DMS153 (cell line): ENCODE data around the gene MAPRE2.

Experiments
- DNase-seq: peaks from one replicate; lab custom pipeline; 2025; lab: John Stamatoyannopoulos, UW

The MAPRE2 gene

DNA sequence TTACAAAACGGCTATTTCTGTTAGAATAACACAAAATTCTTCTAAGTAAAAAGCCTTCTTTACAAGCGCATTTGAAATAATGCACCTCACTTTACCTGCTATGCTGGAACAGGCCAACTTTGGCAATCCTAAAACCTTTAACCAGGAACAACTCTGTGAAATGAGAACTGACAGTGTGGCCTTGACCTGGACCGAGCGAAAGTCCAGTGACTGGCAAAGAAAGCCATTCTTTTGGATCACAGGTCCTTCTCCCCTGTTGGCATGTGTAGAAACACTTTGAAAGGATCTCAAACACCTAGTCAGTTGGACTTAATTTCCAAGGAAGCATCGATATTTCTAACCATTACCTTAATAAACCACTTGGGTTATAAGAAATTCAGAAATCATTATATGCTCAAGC, 21.2 kb downstream of the MAPRE2 start:
- DNase-seq = no peak

- DNase-seq = no peak
These were observed 22.9 kb downstream of the MAPRE2 start for GRCh38 chr18:35063875-35064690.

DNA sequence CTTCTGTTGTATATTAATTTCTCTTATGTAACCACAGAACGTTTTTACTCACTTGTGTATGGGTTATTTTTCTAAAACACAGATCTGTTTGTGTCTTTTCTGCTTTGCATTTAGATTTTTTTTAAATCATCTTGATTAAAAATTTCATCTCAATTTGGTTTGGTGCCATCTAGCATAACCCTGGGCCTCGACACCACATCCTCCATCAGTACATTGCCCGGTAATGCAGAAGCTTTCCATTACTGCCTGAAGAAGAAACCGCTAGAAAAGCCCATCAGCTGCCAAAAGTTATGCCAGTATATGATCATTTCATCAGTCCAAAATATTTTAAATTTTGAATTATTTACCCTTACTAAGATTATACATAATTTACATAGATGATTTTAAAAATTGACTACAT, 26.2 kb downstream of the MAPRE2 start:
- DNase-seq = no peak

DNA sequence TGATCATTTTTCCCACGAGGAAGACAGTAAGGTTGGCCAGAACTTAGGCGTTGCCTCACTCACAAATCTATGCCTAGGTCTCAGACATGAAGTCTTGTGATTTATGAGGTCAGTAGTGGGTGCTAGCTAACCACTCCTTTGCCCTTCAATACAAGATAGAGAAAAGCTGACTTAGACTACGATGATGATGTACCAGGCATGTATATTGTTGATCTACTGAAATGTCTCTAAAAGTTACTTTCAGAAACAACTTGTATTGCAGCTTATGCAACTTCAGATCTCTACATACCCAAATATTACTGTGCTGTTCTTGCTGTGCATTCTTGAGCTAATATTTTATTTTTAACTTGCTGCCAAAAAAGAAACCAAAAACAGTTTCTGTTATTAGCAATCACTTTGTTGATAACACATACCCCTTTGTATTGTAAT, 30.6 kb downstream of the MAPRE2 start:
- no peak for DNase-seq

DNA sequence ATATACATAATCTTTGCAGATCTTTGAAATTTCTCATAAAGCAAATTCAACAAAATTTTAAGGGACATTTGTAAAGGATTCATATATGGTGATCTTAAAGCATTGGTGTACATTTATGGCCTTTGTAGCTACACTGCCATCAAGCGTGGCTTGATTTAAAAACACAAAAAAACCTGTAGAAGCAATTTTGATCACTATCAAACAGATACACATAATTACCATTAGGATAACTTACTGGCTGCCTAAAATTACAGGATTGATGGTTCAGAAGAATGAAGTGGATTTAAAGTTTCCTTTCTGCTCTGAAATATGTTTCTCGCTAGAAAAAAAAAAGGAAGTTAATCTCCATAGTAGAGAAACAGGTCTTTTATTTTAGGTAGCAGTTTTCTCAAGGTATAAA, 31.4 kb downstream of the MAPRE2 start:
- no peak for DNase-seq

GRCh38 chr18:35073186-35074105, 32.2 kb downstream of the MAPRE2 start:
- DNase-seq = no peak

DNA sequence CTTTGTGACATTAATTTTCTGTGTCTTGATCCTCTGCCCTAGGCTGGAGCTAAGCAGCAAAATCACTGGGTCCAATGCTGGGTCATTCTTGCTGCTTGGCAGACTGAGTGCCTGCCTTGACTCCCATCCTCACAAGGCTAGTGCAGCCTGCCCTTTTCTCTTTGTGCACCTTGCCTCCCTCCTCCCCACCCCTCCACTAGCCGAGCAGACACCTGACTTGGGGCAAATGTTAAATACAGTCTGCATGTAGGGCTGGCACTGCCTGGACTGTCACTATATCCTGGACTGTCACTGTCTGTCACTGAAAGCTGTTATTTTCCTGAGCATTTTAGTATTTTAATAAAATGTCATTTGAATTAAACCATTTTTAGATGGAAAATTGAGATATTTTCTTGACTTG, 33.4 kb downstream of the MAPRE2 start:
- DNase-seq = no peak

- DNase-seq = no peak
These were observed 33.9 kb downstream of the MAPRE2 start for GRCh38 chr18:35075132-35075531.

- DNase-seq = no peak
These were observed 35.1 kb downstream of the MAPRE2 start for GRCh38 chr18:35076135-35076924.

DNA sequence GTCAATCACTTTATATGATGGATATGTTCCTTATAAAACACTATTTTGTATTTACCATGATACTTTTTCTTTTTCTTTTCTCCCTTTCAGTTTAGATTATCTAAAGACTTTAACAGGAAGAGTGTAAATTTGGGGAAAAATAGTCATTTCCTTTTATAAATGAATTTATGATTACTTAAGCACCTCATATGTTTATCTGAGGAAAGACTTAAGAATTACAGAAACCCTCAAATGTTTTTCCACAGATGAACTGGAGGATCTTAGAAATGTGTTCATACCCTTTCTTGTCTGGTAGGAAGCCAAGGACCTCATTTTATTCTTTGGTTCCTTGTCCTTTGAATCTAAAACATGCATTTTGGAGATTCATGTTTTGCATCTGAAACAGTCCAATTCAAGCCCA, 36.7 kb downstream of the MAPRE2 start:
- no peak for DNase-seq

DNA sequence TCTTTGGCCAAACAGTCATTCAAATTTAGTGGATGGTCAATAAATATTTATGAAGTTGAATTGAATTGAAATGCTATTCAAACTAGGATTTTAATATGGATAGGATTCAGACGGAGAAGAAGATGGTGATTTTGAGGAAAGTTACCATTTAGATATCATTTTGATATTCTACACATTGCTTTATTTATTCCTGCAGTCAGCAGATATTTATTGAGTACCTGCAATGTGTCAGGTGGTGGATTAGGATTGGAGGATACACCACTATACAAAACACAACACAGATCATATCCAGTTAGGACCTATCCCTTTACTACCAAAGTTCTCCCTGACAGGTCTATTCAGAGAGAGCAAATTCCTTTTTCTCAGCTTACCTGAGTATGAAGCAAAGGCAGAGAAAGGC, 38.8 kb downstream of the MAPRE2 start:
- no peak for DNase-seq

DNA sequence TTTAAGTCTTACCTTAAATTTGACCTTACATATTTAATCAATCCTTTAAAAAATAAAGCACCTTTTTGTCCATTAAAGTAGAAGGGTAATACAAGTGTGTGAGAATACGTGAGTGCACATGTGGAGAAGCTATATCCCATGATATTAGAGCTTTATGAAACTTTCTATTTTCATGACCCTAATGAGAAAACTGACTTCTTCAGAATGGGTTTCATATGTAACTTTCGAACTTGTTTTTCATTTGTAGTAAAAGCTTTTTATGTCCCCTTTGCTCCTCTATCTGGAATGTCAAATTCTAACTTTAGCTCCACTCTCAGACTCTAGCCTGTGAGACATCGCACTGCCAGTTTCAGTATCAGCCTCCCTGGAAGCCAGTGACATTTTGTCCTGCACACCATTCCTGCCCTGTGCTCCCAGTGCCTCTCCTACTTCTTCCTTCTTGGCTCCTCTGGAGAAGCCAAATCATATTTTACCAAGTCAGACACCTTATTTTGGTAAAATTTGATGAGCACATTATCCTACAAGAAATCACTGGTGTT, 42.0 kb downstream of the MAPRE2 start:
- DNase-seq = no peak

GRCh38 chr18:35084494-35085449, 43.6 kb downstream of the MAPRE2 start:
- no peak for DNase-seq

DNA sequence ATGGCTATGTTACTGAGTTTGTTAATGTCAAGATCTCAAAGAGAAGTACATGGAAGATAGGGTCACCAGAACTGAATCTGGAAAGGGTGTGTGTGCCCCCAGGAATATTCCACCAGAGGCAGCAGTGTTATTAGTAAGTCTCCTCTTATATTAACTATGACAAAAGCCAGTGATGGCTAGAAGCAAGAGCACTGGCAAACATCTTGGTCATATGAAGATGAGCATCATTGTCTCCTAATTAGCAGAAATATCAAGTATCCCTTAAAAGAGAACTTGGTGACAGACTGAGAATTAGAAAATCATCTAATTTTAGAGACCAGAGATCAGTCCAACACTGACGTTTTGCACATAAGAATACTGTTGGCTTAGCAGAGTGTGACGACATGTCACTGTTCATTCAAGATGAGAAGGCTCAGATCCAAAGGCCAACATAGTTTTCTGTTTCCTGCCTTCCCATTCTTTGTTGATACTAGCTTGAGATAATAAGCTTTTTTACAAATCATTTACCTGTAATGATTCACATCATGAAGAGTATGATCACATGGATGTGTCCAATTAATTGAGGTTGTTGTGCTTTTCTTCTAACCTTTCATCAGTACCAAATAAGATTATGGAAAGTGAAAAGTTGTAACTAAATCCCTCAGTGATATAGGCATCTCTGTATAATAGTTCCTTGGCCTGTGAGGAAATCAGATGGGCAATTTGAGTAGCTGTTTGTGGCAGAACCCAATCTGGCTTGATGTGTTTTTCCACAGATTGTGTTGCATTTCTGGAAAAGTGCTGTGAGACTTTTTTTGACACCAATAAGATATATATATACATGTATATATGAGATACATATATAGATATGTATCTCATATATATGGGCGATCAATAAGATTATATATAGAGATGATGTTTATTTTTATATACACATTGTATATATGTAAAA, 44.5 kb downstream of the MAPRE2 start:
- no peak for DNase-seq

GRCh38 chr18:35086704-35087103, 45.5 kb downstream of the MAPRE2 start:
- DNase-seq = no peak

GRCh38 chr18:35087726-35088125, 46.5 kb downstream of the MAPRE2 start:
- no peak for DNase-seq

- DNase-seq = no peak
These were observed 47.7 kb downstream of the MAPRE2 start for GRCh38 chr18:35088921-35089320.

GRCh38 chr18:35089382-35089781, 48.2 kb downstream of the MAPRE2 start:
- no peak for DNase-seq

DNA sequence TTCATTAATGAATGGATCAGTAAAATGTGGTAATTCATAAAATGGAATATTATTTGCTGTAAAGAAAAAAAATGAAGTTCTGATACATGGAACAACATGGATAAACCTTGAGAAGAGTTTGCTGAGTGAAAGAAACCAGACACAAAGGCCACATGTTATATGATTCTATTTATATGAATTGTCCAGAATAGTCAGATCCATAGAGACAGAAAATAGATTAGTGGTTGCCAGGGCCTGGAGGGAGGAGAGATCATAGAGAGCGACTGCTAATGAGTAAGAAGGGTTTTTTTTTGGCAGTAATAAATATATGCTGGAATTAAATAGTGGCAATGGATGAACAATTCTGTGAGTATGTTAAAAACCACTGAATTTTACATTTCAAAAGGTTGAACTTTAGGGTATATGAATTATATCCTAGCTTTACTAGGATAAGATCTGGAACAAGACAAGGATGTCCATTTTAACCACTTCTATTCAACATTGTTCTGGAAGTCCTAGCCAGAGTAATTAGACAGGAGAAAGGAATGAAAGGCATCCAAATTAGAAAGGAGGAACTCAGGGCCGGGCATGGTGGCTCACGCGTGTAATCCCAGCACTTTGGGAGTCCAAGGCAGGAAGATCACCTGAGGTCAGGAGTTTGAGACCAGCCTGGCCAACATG, 48.8 kb downstream of the MAPRE2 start:
- DNase-seq = no peak
